Fibroblast of skin of left biceps (primary cell): ENCODE data around the gene PSME2.
A peak's percentile ranks its signal among the peaks of the same experiment; 100 is the strongest.
"Not testable (repeated sequence)": the region's sequence is repeated elsewhere in the genome, so short reads cannot be mapped to it uniquely, and the experiment has no call there.

Experiments
- DNase-seq, 2 experiments: peaks; one replicate each; pipeline ENCODE4 v3.0.0-alpha.2; 2013; ENCODE audit warnings: low read depth in 2 of 2

The PSME2 gene

GRCh38 chr14:24114532-24115421 lies 31.6 kb downstream of the PSME2 start, which contains the start of the genes DCAF11 and NRL:
Gene DCAF11 (plus strand): TSS chr14:24114777. CDS start chr14:24115595, 818 bp downstream.
Gene NRL (minus strand): TSS chr14:24114949. CDS start chr14:24082848, 32,101 bp downstream.
- peak; percentile 99 for DNase-seq

GRCh38 chr14:24113801-24114531 lies 32.4 kb downstream of the PSME2 start:
- DNase-seq: peak; percentile 49 to 53

GRCh38 chr14:24113379-24113800 lies 33.0 kb downstream of the PSME2 start:
- no peak for DNase-seq

- no peak for DNase-seq
Observed at GRCh38 chr14:24110523-24110922, 35.9 kb downstream of the PSME2 start.

- no peak for DNase-seq
Observed at GRCh38 chr14:24110060-24110459, 36.4 kb downstream of the PSME2 start.

GRCh38 chr14:24108336-24108874 lies 38.0 kb downstream of the PSME2 start:
- no peak for DNase-seq

GRCh38 chr14:24106672-24107271 lies 39.6 kb downstream of the PSME2 start:
- no peak for DNase-seq

- DNase-seq: not testable (repeated sequence)
Observed at GRCh38 chr14:24105609-24106239, 40.7 kb downstream of the PSME2 start.

- DNase-seq: no peak
Observed at GRCh38 chr14:24103451-24103850, 43.0 kb downstream of the PSME2 start.

GRCh38 chr14:24102357-24103048 lies 43.9 kb downstream of the PSME2 start:
- DNase-seq: no peak

GRCh38 chr14:24100982-24101494 lies 45.4 kb downstream of the PSME2 start:
- no peak for DNase-seq

- no peak for DNase-seq
Observed at GRCh38 chr14:24100197-24100981, 46.0 kb downstream of the PSME2 start.

- DNase-seq: no peak
Observed at GRCh38 chr14:24098927-24099813, 47.2 kb downstream of the PSME2 start.

- DNase-seq: no peak
Observed at GRCh38 chr14:24098229-24098926, 48.0 kb downstream of the PSME2 start.

- DNase-seq: no peak
Observed at GRCh38 chr14:24096545-24097181, 49.7 kb downstream of the PSME2 start.

- DNase-seq: no peak
Observed at GRCh38 chr14:24095271-24096068, 50.9 kb downstream of the PSME2 start.

GRCh38 chr14:24094841-24095270 lies 51.6 kb downstream of the PSME2 start:
- DNase-seq: no peak
